BJ (cell line): ENCODE results near the gene YPEL4. TPM values are rescaled to one million over a fixed set of nuclear protein-coding genes. Genes with fewer than 3 reads are reported as not detected.

ENCODE experiments used
- CTCF ChIA-PET: fragments of 350-600 bp; formaldehyde crosslinking; extraction: SDS; loops from one replicate; lab custom pipeline; 2021; ENCODE audit warnings: antibody characterized with exemption, inconsistent platforms; lab: Yijun Ruan, JAX
- POLR2A ChIA-PET: fragments of 300-600 bp; sonication (Branson Sonifier 250); formaldehyde crosslinking; extraction: SDS; loops from one replicate; lab custom pipeline; 2021; ENCODE audit warnings: antibody characterized with exemption; lab: Charles Lee
- DNase-seq: peaks from one replicate; pipeline ENCODE4 v3.0.0-alpha.2; 2011; ENCODE audit warnings: low read depth
- H3K27me3 ChIP-seq: 2 replicates; pipeline ENCODE4 v1.6.0; 2011; ENCODE audit warnings: low read length; ENCODE audit not compliant: control insufficient read depth, insufficient read depth
- H3K36me3 ChIP-seq: 2 replicates; pipeline ENCODE4 v1.5.1; 2011; ENCODE audit warnings: low read length; ENCODE audit not compliant: control insufficient read depth, insufficient read depth
- H3K4me3 ChIP-seq: 2 replicates; pipeline ENCODE4 v1.5.1; 2011; ENCODE audit warnings: low read depth, mild to moderate bottlenecking, control low read depth, low read length
- CTCF ChIP-seq: IDR thresholded peaks from 2 replicates; pipeline ENCODE4 v1.5.1; 2011; ENCODE audit warnings: low read depth, mild to moderate bottlenecking, control low read depth, inconsistent platforms, low read length, moderate library complexity; ENCODE audit not compliant: insufficient read depth
- polyA plus RNA-seq: library from polyadenylated mRNA; depleted of rRNA; stranded (reverse); fragments of >200 nt; gene quantifications from 2 replicates; pipeline ENCODE4 v1.2.3, GENCODE V29; 2011

YPEL4 gene
- polyA plus RNA-seq, 1 experiment = 0.26 TPM

- POLR2A ChIA-PET = interaction anchor here (0.6 kb wide), 1 partner anchor 22 kb away, joined by 4 read pairs; no protein-coding TSS in a partner anchor
- Histone ChIP-seq H3K4me3 (no peak overlapping the region), H3K27me3 (peaks cover 2% of the 10 kb centered on the region; the same call in 1 of the 2 replicates), H3K36me3 (no peaks in the 10 kb centered on the region)
- TF ChIP-seq CTCF = no peak
- CTCF ChIA-PET = interaction anchor here (0.6 to 1.3 kb wide), 5 partner anchors 9 to 285 kb away, joined by 3 to 4 read pairs (median 3); no protein-coding TSS in a partner anchor
- no peak for DNase-seq
Measured at GRCh38 chr11:57635246-57635645, 14.5 kb downstream of the YPEL4 start.

- CTCF ChIA-PET = interaction anchor here (0.9 to 2.3 kb wide), 6 partner anchors 10 to 66 kb away, joined by 3 to 9 read pairs (median 4); partner anchors contain the start of gene UBE2L6
- POLR2A ChIA-PET = interaction anchor here (0.6 kb wide), 1 partner anchor 10 kb away, joined by 9 read pairs; no protein-coding TSS in a partner anchor
- no peak for DNase-seq
- H3K4me3 ChIP-seq = no peak overlapping the region
- H3K36me3 ChIP-seq = no peaks in the 10 kb centered on the region
- no peak for TF ChIP-seq CTCF
- H3K27me3 ChIP-seq = peaks cover 2% of the 10 kb centered on the region; the same call in 1 of the 2 replicates
Measured at GRCh38 chr11:57634311-57634710, 15.4 kb downstream of the YPEL4 start.

- peaks cover 2% of the 10 kb centered on the region; the same call in 1 of the 2 replicates for H3K27me3 ChIP-seq
- H3K4me3 ChIP-seq = no peak overlapping the region
- no peak for TF ChIP-seq CTCF
- CTCF ChIA-PET = interaction anchor here (0.8 to 2.3 kb wide), 3 partner anchors 7 to 65 kb away, joined by 3 to 9 read pairs (median 5); partner anchors contain the start of gene UBE2L6
- H3K36me3 ChIP-seq = no peaks in the 10 kb centered on the region
- POLR2A ChIA-PET = no interaction called here
- no peak for DNase-seq
Measured at GRCh38 chr11:57633394-57634070, 16.2 kb downstream of the YPEL4 start.

- ChIA-PET CTCF (interaction anchor here (0.6 to 2.3 kb wide), 5 partner anchors 9 to 1015 kb away, joined by 3 to 9 read pairs (median 4); partner anchors contain the start of gene UBE2L6), POLR2A (no interaction called here)
- H3K27me3 ChIP-seq = peaks cover 2% of the 10 kb centered on the region; the same call in 1 of the 2 replicates
- H3K4me3 ChIP-seq = no peak overlapping the region
- no peaks in the 10 kb centered on the region for H3K36me3 ChIP-seq
- no peak for DNase-seq
- TF ChIP-seq CTCF = no peak
Measured at GRCh38 chr11:57632116-57632515, 17.6 kb downstream of the YPEL4 start.

- ChIA-PET POLR2A (no interaction called here), CTCF (interaction anchor here (1.0 to 2.2 kb wide), 2 partner anchors 11 to 12 kb away, joined by 3 to 11 read pairs; no protein-coding TSS in a partner anchor)
- Histone ChIP-seq H3K36me3 (no peaks in the 10 kb centered on the region), H3K4me3 (no peak overlapping the region), H3K27me3 (peaks cover 2% of the 10 kb centered on the region; the same call in 1 of the 2 replicates)
- no peak for TF ChIP-seq CTCF
- DNase-seq = no peak
Measured at GRCh38 chr11:57630171-57630570, 19.5 kb downstream of the YPEL4 start.
